ENCODE results near the gene CDC42BPB.

The CDC42BPB gene

DNA sequence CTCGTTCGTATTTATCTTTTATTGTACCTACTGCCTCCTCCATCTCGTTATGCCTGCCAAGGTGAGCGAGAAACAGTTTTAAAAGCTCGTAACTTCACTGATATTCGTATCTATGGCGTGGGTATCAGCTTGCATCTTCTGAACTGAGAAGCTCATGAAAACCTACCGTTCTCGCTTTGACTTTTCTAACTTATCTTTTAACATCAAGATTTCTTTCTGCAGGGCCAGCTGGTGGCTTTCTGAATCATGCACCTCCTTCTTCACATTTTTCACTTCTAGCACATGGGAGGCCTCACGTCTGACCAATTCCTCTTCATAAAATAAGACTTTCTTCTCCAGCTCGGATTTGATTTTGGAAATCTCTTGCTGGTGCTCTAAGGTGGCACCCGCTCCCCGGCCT, 89.0 kb downstream of the CDC42BPB start:
- Histone ChIP-seq H3K4me3 (ENCODE audit: low read length) (no peak overlapping the region), H3K79me2 (ENCODE audit: control insufficient read depth, low read length) (no peaks in the 10 kb centered on the region), H3K4me2 (ENCODE audit: low read length) (no peak overlapping the region), H3F3A (ENCODE audit: control insufficient read depth, insufficient read depth) (no peaks in the 10 kb centered on the region), H3K9me3 (ENCODE audit: control insufficient read depth, insufficient read depth, low read length) (no peaks in the 10 kb centered on the region), H3K27me3 (ENCODE audit: control insufficient read depth, low read length) (no peaks in the 10 kb centered on the region), H3K4me1 (ENCODE audit: control insufficient read depth, low read length) (peaks cover 6% of the 10 kb centered on the region; the same call in 1 of the 2 replicates), H3K36me3 (ENCODE audit: control insufficient read depth, low read length) (no peaks in the 10 kb centered on the region), H3K27ac (ENCODE audit: low read depth, low read length) (no peak overlapping the region), H4K20me1 (ENCODE audit: control insufficient read depth, insufficient read depth, low read depth, low read length) (no peaks in the 10 kb centered on the region), H3K9me2 (replicated peaks; ENCODE audit: control insufficient read depth, low read length) (no peaks in the 10 kb centered on the region)
- no peak for TF ChIP-seq EZH2phosphoT487 (IDR thresholded peaks at IDR 0.05; ENCODE audit: borderline replicate concordance, low read length)
- TF ChIP-seq, protein P1, sequence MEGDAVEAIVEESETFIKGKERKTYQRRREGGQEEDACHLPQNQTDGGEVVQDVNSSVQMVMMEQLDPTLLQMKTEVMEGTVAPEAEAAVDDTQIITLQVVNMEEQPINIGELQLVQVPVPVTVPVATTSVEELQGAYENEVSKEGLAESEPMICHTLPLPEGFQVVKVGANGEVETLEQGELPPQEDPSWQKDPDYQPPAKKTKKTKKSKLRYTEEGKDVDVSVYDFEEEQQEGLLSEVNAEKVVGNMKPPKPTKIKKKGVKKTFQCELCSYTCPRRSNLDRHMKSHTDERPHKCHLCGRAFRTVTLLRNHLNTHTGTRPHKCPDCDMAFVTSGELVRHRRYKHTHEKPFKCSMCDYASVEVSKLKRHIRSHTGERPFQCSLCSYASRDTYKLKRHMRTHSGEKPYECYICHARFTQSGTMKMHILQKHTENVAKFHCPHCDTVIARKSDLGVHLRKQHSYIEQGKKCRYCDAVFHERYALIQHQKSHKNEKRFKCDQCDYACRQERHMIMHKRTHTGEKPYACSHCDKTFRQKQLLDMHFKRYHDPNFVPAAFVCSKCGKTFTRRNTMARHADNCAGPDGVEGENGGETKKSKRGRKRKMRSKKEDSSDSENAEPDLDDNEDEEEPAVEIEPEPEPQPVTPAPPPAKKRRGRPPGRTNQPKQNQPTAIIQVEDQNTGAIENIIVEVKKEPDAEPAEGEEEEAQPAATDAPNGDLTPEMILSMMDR (IDR thresholded peaks at IDR 0.05; ENCODE audit: low read depth, low read length, poor library complexity, severe bottlenecking): no peak

DNA sequence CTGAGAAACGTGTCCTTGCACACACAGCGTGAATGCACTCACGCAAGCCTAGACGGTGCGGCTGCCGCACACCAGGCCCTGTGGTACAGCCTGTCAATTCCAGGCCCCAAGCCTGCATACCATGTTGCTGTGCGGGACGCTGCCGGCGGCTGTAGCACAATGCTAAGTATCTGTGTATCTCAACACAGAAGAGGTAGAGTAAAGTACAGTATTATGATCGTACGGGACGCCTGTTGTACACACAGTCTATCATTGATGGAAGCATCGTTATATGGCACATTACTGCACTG, 89.9 kb downstream of the CDC42BPB start:
- no peaks in the 10 kb centered on the region for H3K9me2 ChIP-seq (replicated peaks; ENCODE audit: control insufficient read depth, low read length)
- 0 out of 2 replicates have a peak, but pooled peaks cover 2% of the 10 kb centered on the region for H3K4me1 ChIP-seq (ENCODE audit: control insufficient read depth, low read length)
- H3K36me3 ChIP-seq (ENCODE audit: control insufficient read depth, low read length): no peaks in the 10 kb centered on the region
- no peak overlapping the region for H3K4me2 ChIP-seq (ENCODE audit: low read length)
- H4K20me1 ChIP-seq (ENCODE audit: control insufficient read depth, insufficient read depth, low read depth, low read length): no peaks in the 10 kb centered on the region
- TF ChIP-seq, protein P1 (IDR thresholded peaks at IDR 0.05; ENCODE audit: low read depth, low read length, poor library complexity, severe bottlenecking): no peak
- no peak for TF ChIP-seq EZH2phosphoT487 (IDR thresholded peaks at IDR 0.05; ENCODE audit: borderline replicate concordance, low read length)
- H3K4me3 ChIP-seq (ENCODE audit: low read length): no peak overlapping the region
- no peaks in the 10 kb centered on the region for H3K9me3 ChIP-seq (ENCODE audit: control insufficient read depth, insufficient read depth, low read length)
- no peaks in the 10 kb centered on the region for H3K79me2 ChIP-seq (ENCODE audit: control insufficient read depth, low read length)
- H3K27me3 ChIP-seq (ENCODE audit: control insufficient read depth, low read length): no peaks in the 10 kb centered on the region
- H3K27ac ChIP-seq (ENCODE audit: low read depth, low read length): no peak overlapping the region
- H3F3A ChIP-seq (ENCODE audit: control insufficient read depth, insufficient read depth): no peaks in the 10 kb centered on the region

DNA sequence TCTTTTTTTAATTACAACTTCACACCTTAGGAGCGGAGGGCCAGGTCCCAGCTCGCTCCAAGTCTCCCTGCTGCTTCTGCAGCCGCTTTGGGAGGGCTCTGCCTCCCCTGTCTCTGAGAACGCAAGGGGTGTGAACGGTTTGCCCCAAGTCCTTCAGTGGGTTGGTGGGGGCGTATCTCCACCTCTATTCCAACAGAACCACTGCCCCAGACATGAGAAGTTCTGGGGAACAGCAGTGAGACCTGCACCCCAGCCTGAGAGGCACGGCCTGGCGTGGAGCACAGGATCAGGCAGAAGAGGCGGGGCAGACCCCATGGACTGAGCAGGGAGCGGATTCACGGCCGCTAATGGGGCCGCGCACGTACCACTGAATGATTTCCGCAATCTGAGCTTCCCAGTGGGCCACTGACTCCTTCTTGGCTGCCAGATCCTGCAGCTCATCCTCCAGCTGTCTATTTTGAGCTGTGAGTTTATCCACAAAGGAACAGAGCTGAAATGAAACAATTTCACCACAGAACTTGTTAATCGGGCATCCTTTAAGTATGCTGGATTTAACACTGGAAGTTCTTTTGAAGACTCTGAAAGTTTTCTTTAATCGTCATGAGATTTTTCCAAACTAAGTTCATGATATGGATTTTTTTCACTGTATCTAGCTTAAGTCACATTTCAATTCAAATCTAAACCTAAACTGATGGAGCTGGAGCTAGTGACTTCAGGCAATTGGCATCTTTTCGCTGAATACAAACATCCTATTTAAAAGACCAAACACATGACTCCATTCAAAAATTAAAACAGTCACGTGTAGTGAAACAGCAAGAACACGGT, 90.5 kb downstream of the CDC42BPB start:
- H3K9me2 ChIP-seq (replicated peaks; ENCODE audit: control insufficient read depth, low read length): no peaks in the 10 kb centered on the region
- H3K4me1 ChIP-seq (ENCODE audit: control insufficient read depth, low read length): no peaks in the 10 kb centered on the region
- no peaks in the 10 kb centered on the region for H3K27me3 ChIP-seq (ENCODE audit: control insufficient read depth, low read length)
- no peaks in the 10 kb centered on the region for H4K20me1 ChIP-seq (ENCODE audit: control insufficient read depth, insufficient read depth, low read depth, low read length)
- H3K79me2 ChIP-seq (ENCODE audit: control insufficient read depth, low read length): no peaks in the 10 kb centered on the region
- no peak overlapping the region for H3K4me3 ChIP-seq (ENCODE audit: low read length)
- H3K27ac ChIP-seq (ENCODE audit: low read depth, low read length): no peak overlapping the region
- no peak overlapping the region for H3K4me2 ChIP-seq (ENCODE audit: low read length)
- H3K36me3 ChIP-seq (ENCODE audit: control insufficient read depth, low read length): no peaks in the 10 kb centered on the region
- TF ChIP-seq EZH2phosphoT487 (IDR thresholded peaks at IDR 0.05; ENCODE audit: borderline replicate concordance, low read length): no peak
- TF ChIP-seq, protein P1 (IDR thresholded peaks at IDR 0.05; ENCODE audit: low read depth, low read length, poor library complexity, severe bottlenecking): no peak
- no peaks in the 10 kb centered on the region for H3F3A ChIP-seq (ENCODE audit: control insufficient read depth, insufficient read depth)
- H3K9me3 ChIP-seq (ENCODE audit: control insufficient read depth, insufficient read depth, low read length): no peaks in the 10 kb centered on the region

Data from DOHH2 (cell line).